ENCODE measurements around the gene MACROD2.

DNA sequence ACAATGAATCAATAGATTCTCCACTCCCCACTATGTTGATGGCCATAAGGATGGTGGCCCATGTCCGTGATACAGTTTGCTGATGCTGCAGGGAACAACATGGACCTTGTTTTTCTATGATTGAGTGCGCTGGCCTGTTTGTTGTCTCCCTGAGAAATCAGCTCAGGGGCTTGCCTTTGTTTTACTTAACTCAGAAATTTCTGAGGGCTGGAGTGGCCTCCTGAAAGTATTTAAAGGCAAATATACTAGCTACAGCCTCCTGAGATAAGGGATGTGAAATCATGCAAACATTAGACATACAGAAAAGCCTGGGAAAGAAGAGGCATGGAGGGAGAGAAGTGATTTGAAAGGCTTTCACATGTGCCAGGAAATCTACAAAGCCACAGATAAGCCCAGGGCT, 512.4 kb downstream of the MACROD2 start:
- TF ChIP-seq, protein P1, sequence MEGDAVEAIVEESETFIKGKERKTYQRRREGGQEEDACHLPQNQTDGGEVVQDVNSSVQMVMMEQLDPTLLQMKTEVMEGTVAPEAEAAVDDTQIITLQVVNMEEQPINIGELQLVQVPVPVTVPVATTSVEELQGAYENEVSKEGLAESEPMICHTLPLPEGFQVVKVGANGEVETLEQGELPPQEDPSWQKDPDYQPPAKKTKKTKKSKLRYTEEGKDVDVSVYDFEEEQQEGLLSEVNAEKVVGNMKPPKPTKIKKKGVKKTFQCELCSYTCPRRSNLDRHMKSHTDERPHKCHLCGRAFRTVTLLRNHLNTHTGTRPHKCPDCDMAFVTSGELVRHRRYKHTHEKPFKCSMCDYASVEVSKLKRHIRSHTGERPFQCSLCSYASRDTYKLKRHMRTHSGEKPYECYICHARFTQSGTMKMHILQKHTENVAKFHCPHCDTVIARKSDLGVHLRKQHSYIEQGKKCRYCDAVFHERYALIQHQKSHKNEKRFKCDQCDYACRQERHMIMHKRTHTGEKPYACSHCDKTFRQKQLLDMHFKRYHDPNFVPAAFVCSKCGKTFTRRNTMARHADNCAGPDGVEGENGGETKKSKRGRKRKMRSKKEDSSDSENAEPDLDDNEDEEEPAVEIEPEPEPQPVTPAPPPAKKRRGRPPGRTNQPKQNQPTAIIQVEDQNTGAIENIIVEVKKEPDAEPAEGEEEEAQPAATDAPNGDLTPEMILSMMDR (conservative IDR thresholded peaks at IDR 0.05; ENCODE audit: low read depth, low read length) = no peak
- no peak for TF ChIP-seq EZH2 (IDR thresholded peaks at IDR 0.05; ENCODE audit: borderline replicate concordance, low read depth, low read length, poor library complexity, severe bottlenecking)
